NCI-H82 (cell line): ENCODE results near the gene DYNLT3.
A peak's percentile ranks its signal among the peaks of the same experiment; 100 is the strongest.

ENCODE experiments used
- DNase-seq: peaks from one replicate; lab custom pipeline; 2025; lab: John Stamatoyannopoulos, UW

DYNLT3 gene, protein sequence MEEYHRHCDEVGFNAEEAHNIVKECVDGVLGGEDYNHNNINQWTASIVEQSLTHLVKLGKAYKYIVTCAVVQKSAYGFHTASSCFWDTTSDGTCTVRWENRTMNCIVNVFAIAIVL

DNA sequence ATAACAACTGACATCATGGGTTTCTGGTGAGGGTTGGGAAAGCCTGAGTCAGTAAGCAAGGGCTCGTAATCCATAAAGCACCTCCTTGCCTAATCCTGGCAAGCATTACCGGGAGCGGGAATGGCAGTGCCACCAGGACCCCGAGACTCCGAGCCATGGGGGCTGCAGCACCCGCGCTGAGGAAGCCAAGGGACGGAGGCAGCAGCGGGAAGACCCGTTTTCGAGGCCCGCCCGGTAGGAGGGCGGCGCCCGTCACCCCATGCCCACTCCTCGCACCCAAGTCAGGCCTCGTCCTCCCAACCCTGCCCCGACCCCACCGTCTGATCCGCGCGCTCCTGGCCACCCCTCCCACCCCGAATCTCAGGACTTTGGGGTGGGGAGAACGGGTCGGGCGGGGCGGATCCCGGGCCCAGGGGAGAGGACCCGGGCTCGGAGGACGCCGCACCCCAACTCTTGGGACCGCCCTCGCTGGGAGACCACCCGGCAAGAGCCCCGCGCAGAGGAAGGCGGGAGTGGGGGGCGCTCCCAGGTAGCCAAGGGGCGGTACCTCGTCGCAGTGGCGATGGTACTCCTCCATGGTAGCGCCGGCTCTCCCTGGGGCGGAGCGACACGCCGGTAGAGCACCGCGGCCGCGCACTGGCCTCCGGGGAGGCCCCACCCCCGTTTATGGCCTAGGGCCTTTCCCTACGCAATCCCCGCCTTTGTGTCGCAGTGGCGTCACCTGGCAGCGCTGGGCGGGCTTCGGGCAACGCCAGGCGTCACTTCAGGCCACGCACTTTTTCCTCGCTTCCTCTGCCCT lies at the start of gene DYNLT3:
Gene DYNLT3, minus strand, starts transcription at position 638 of the 799 bp plus-strand sequence. Its CDS starts 61 bp downstream, at position 577.
- DNase-seq = peak; percentile 90

DNA sequence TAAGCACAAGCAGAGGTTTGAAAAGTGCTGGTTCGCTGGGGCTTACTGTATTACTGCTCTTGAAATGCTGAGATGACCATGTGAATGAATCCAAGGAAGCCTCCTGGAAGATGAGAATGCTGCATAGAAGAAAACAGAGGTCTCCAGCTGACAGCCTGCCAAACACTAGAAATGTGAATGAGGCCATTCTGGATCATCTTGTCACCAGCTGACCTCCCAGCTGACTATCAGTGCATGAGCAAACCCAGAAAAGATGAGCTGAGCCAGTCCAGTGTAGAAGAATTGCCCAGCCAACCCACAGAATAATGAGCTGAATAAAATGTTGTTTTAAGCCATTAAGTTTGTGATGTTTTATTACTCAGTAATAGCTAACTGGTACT lies 49.1 kb upstream of the DYNLT3 start:
- DNase-seq = no peak

DNA sequence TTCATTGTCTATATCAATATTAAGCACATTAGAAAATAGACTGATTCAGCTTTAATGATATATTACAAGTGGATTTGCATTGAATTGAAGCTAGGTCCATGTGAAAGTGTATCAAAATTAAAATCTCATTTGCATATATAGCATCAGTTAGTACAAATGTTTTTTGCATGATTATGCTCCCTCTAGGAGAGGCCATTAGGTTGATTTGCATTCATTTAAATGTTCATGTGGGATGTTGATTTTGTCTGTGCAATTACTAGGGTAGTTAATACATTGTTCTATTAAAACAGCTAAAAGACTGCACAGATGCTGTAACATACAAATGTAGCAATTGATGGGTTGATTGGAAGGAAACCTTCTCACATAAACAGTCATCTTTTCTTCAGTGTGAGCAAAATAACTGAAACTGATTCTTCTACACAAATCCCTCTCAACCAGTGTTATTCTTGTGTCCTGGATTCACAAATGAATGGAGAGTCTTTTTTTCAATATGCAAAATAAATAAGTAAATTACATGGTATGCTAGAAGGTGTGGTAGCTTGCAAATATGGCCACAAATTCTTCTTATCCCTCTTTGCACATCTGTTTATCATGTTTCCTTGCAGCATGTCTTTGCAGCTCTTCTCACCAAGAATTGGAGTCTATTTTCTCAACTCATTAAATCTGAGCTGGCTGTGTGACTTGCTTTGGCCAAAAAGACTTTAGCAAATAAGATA lies 48.6 kb upstream of the DYNLT3 start:
- no peak for DNase-seq

DNA sequence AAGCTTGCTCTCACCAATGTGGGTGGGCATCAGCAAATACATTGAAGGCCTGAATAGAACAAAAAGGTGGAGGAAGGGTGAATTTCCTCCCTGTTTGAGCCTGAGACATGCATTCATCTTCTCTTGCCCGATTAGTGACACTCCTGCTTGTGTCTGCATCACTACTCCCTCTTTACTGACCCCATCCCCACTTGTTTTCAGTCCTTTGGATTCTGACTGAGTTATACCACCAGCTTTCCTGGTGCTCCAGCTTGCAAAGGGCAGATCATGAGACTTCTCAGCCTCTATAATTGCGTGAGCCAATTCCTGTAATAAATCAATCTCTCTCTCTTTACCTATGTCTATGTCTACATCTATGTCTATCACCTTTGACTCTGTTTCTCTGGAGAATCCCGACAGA lies 47.4 kb upstream of the DYNLT3 start:
- no peak for DNase-seq

DNA sequence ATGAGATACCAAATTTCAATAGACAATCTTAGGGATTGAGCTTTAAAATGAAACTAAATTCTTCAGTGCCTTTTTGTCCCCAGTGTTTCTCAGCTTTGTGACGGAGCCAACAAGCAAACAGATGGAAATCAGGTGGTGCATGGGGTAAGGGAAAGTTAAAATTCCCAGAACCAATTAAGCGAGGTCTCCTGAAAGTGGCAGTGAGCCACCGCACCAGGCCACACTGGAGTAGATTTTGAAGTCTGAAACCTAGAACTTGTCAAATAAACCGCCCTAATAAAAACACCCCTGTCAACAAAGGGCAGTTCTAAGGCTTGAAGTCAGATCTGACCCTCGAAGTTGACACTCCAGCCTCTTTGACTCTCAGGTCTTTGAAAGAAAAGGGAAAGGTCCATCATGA lies 40.6 kb upstream of the DYNLT3 start:
- no peak for DNase-seq

DNA sequence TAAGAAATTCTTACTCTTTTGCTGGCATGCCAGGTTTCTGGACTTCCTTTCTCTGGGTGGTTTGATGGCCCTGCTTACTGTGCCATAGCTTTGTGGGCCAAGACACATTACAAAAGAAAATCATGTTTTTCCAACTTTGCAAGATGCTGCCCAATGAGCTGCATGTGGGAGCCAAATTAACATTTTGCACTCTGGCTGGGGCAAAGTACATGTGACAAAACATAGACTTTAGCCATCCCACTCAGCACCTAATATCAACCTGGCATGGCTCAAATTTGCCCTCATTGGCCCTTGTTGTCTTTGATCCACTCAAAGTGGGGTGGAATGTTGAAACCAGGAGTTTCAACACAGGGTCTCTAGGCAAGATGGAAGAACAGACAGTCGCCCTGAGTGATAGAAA lies 40.0 kb upstream of the DYNLT3 start:
- DNase-seq = no peak

DNA sequence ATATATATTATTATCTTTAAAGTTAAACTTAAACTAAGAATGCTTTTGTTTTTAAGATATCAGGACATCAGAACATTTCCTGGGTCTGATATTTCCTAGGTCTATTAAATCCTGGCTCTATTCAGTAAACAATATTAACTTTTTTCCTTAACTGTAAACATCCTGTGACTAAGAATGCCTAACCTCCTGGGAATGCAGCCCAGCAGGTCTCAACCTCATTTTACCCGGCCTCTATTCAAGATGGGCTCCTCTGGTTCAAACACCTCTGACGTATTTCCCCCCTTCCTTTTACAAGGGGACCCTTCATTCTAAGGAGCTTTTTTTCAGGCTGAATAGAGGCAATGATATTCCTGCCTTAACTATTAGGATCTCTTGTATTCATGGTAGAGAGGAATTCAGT lies 35.8 kb upstream of the DYNLT3 start:
- DNase-seq = no peak

DNA sequence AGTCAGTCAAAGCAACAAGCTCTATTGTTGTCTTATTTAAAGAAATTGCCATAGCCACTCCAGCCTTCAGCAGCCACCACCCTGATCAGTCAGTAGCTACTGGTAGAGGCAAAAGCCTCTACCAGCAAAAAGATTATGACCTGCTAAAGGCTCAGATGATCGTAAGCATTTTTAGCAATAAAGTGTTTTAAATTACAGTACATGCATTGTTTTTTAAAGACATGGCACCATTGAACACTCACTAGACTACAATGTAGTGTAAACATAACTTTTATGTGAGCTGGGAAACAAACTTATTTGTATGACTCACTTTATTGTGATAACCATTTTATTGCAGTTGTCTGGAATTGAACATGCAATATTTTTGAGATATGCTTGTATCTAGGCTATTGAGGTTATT lies 32.3 kb upstream of the DYNLT3 start:
- no peak for DNase-seq

DNA sequence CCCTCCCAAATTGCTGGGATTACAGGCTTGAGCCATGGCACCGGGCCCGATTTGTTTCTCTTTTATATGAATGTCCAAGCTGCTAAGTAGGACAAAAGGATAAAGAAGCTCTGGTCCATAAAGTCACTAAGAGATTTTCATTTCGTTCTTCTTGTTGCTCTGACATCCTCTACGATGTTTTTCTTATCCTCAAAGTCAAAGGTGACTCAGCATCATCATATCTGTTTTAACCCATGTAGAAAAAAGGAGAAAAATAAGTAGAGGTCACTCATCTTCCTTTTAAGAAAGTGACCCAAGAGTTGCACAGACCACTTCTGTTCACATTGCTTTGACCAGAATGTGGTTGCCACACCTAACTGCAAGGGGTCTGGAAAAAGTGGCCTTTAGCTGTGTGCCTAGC lies 29.3 kb upstream of the DYNLT3 start:
- DNase-seq = no peak

DNA sequence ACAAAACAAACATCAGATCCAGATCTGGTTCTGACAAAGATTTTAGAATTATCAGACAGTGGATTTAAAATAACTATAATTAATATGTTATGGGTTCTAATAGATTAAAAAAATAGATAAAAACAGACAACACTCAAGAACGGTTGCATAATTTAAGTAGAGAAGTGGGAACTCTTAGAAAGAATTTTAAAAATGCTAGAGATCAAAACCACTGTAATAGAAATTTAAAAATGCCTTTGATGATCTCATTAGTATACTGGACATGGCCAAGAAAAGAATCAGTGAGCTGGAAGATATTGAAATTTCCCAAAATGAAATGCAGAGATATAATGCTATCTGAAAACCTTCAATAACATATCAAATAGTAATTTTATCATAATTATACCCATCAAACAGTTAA lies 28.3 kb upstream of the DYNLT3 start:
- DNase-seq = no peak

DNA sequence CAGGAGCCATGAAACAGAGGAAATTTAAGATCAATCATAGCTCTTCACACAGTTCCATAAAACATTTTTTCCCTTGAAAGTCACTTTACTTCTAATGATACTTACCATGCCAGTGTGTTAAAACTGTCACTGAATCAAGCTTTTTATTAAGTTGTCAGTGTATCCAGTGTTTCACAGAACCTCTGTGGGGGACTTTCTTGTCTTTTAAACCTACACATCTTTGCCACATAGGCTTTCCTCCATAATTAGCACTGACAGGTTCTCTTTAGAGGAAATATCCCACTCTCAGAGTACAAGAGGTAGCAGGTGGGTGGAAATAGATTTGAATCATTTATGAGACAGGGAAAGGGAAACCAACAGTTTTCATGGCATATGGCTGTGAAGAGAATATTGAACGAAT lies 25.8 kb upstream of the DYNLT3 start:
- DNase-seq = no peak

DNA sequence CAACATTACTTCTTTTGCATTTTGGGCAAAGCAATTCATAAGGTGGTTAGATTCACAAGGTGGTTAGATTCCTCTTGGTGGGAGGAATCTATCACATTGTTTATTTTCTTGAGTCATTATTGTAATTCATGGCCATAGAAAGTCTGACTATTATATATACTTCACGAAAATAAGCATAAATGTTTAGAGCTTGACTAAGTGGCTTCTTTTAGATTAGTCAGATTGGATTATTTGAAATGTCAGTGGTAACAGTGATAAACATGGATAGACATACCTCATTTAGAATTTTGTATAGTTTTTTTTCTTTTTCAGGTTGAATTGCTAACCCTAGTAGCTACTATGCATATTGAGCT lies 24.9 kb upstream of the DYNLT3 start:
- DNase-seq = no peak

DNA sequence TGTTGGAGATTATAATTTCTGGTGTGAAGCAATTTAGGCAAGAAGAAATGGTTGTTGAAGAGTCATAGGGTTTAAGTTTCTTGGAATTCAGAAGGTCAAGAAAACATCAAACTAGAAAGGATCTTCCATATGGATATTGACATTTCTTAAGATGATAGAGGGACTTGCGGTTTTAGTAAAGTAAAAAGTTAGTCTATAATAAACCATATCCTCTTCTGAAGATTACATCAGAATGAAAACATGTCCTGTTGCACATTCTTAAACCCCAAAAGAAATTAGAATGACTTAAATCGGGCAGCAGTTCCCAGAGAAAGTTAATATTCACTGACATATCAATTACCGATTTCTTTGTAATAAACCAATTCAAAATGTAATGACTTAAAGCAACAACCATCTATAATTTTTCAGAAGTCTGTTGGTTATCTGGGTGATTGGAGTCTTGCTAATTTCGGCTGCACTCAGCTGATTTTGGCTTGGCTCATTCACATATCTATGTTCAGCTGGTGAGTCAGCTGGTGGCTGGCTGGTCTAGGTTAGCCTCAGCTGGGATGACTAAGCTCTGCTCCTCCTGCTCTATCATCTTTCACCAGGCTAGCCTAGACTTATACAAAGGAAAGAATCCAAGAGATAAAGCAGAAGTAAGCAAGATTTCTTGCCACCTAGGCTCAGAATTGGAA lies 24.4 kb upstream of the DYNLT3 start:
- no peak for DNase-seq

DNA sequence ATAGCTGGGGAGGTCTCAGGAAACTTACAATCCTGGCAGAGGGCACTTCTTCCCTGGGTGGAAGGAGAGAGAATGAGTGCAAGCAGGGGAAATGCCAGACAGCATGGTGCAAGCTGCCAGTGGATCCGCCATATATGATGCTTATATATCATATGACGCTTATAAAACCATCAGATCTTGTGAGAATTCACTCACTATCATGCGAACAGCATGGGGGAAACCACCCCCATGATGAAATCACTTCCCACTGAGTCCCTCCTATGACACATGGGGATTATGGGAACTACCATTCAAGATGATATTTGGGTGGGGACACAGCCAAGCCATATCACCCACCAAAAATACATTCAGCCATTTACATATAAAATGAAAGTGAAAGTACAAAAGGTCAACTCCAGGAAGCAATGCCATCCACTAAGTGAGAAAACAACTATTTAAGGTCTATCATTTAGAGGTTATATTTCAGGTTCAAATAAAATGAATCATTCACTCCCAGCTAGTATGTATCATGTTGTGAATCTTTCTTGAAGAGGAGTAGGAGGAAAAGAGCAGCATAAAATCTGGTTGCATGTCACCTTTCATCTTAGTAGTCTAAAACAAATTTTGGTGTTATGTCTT lies 20.3 kb upstream of the DYNLT3 start:
- no peak for DNase-seq

DNA sequence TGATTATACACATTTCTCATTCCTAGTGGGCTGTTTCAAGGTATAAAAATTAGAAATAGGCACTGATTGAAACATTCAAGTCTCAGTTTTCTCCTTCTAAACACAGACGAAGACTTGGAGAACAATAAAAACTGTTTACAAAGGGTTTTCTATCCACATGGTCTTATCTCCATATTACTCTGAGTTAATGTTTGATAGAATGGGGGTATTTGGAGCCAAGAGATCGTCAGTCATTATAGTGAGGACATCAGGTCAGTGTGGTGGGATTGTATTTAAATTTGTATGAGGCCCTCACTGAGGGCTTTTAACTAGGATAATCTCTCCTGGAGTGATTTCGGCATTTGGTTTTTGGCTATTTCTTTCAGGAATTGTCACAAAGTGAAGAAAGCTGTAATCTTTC lies 16.4 kb upstream of the DYNLT3 start:
- DNase-seq = no peak

DNA sequence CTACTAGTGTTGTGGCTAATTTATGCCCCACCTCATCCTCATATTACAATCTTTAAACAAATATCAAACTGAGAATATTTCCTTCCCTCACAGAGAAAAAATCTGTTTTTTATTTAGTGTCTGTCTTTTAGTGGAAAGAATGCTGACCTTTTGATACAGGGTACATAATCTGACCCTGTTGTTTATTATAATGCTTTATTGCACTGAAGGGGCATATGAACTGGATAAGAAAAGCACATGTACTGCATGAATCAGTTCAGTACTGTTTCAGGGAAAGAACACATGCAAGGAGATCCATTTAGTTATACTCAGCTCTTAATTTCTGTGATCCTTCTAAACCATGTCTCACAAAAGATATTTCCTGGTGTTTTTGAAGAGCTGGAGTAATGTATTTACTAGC lies 15.5 kb upstream of the DYNLT3 start:
- no peak for DNase-seq

DNA sequence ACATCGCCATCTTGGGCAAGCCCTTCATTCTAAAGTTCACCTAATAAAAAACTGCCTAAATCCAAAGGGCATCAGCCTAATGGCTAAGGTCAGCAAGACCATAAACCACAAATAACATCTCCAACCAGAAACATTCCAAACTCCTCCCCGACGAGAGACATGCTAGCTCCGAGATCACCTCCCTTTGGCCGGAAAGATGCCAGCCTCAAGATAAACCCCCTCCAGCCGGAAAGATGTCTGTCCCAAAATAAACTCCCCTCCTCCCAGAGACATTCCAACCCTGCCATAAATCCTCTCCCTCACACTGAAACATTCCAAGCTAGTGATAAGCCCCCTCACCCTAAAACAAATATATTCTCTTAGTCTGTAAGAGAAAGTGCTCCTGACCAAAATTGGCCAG lies 13.3 kb upstream of the DYNLT3 start:
- DNase-seq = no peak

DNA sequence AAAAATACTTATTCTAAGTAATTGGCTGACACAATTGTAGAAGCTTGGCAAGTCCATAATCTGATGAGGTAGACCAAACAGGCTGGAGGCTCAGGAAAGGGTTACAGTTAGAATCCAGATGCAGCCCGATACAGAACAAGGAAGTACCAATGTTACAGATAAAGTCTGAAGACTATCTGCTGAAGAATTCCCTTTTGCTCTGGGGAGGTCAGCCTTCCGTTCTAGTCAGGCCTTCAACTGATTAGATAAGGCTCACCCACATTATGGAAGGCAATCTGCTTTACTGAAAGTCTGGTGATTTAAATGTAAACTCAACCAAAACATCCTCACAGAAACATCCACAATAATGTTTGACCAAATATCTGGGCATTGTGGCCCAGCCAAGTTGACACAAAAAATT lies 7.4 kb upstream of the DYNLT3 start:
- no peak for DNase-seq

DNA sequence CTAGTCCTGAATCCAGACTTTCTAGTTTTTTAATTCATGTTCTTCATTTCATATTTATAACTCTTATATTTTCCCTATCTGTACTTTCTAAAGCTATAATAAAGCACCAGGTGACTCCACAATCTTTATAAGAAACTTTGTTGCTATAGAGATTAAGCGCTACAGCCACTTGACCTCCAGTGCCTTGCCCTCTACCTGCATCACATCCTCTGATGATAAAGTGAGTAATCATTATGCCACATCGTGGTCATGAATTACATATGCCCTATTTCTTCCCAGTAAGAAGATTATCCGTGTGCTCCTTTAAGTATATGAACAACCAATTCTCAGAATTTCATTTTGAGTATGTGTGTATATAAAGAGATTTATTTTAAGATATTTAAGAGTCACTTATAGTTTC lies 6.8 kb upstream of the DYNLT3 start:
- DNase-seq = no peak

DNA sequence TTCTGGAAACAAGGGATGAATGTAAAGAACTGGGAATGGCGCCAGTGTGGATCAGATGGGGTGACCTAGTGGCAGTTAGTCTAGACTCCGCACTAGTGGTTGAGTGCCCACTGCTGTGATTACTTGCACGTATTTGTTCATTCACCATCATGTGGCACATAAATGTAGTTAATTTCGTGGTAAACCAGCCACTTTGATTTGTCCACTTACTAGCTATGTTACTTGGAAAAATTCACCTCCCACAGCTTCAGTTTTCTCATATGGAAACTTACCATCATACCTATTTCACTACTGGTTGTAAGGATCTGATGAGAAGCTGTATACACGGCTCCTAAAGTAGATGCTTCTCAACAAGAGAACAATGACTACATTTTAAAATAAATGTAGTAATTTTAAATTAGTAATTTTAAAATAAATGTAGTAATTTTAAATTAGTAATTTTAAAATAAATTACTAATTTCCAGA lies 394 bp upstream of the DYNLT3 start:
- no peak for DNase-seq

DNA sequence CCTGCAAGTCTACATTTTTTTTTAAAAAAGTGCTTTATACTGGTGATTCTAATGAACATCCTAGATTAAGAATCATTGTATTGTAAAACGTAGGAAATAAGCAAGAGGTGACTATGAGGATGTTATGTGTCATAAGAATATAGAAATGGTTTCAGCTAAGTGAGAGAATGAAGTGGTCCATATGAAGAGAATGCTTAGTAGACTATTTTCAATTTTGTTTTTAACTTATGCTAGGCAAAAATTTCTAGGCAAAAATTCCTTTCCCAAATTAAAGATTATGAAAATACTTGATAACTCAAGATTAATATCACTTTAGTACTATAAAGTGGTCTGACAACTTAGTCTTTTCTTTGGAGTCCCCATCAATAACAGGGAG lies 825 bp downstream of the DYNLT3 start:
- DNase-seq = no peak

DNA sequence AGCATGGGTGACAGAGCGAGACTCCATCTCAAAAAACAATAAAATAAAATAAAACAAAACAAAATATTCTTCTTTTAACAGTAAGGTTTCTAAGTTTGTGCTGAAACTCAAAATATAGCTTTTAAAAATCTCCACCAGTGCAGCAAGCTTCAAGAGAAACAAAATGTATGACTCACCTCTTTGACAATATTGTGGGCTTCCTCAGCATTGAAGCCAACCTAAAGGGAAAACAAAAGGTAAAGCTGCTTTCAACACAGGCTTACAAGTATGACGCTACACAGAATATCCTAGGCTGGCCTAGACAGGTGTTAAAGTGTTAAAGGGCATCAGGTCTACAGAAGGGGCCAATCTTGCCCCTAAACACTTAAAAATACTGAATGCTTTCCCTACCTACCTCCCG lies 1.2 kb downstream of the DYNLT3 start:
- no peak for DNase-seq

DNA sequence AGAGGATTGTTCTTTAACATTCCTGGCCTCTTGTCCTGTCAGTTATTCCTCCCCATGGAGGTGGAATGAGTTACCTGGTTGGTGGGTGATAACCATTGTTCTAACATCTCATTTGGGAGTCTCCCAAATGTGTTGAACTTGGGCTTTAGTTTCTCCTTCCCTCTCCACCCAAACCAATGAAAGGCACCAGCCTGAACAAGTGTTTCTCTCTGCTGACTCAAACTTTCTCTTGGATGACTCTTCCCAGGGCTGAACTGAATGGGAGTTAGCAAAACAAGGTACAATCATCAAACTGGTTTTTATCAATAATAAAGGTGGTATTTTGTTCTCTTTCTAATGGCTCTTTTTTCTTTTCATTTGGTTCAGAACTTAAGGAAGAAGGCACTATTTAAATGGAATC lies 2.7 kb downstream of the DYNLT3 start:
- DNase-seq = no peak
